Measurements from ENCODE around the gene CACTIN.

DNA sequence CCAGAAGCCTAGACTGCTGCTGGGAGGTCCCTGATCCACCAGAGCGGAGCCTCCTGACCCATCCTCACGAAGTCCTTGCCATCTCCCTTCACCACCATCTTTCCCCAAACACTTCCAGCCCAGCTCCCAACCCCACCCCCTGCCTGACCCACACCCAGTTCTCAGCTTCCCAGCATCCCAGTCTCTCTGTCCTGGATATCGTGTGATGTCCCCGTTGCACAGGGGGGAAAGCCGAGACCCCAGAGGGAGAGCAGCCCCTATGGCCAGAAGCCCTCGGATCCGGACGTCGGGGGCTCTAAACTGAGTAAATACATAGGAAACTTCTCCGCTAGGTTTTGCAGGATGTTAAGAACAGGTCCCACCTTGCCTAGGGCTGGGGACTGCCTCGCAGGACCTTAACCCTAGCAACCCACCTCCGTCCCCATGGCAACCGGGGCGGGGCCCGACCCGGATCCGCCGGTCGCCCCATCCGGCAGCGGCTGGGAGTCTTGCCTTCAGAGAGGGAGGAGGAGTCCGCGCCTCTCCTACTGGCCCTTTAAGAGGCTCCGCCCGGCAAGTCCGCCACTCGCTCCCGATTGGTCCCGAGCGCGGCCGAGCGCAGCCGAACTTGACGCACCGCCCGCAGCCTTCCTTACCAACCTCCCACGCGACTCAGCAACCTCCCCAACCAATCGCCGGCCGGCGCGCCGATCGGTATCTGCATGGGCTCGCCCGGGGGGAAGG is 54.3 kb downstream of the CACTIN start:
- TF ChIP-seq, protein P1, sequence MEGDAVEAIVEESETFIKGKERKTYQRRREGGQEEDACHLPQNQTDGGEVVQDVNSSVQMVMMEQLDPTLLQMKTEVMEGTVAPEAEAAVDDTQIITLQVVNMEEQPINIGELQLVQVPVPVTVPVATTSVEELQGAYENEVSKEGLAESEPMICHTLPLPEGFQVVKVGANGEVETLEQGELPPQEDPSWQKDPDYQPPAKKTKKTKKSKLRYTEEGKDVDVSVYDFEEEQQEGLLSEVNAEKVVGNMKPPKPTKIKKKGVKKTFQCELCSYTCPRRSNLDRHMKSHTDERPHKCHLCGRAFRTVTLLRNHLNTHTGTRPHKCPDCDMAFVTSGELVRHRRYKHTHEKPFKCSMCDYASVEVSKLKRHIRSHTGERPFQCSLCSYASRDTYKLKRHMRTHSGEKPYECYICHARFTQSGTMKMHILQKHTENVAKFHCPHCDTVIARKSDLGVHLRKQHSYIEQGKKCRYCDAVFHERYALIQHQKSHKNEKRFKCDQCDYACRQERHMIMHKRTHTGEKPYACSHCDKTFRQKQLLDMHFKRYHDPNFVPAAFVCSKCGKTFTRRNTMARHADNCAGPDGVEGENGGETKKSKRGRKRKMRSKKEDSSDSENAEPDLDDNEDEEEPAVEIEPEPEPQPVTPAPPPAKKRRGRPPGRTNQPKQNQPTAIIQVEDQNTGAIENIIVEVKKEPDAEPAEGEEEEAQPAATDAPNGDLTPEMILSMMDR (IDR thresholded peaks at IDR 0.05), result no peak
- TF ChIP-seq POLR2AphosphoS5 (IDR thresholded peaks at IDR 0.05) (peak in 1 of 2 donors; percentile 43), POLR2A (IDR thresholded peaks at IDR 0.05) (no peak), EP300 (IDR thresholded peaks at IDR 0.05) (no peak)
